Measurements from ENCODE around the gene DEPDC5.
A peak's percentile ranks its signal among the peaks of the same experiment; 100 is the strongest.
"Not testable (repeated sequence)": the region's sequence is repeated elsewhere in the genome, so short reads cannot be mapped to it uniquely, and the experiment has no call there.

Gene DEPDC5

DNA sequence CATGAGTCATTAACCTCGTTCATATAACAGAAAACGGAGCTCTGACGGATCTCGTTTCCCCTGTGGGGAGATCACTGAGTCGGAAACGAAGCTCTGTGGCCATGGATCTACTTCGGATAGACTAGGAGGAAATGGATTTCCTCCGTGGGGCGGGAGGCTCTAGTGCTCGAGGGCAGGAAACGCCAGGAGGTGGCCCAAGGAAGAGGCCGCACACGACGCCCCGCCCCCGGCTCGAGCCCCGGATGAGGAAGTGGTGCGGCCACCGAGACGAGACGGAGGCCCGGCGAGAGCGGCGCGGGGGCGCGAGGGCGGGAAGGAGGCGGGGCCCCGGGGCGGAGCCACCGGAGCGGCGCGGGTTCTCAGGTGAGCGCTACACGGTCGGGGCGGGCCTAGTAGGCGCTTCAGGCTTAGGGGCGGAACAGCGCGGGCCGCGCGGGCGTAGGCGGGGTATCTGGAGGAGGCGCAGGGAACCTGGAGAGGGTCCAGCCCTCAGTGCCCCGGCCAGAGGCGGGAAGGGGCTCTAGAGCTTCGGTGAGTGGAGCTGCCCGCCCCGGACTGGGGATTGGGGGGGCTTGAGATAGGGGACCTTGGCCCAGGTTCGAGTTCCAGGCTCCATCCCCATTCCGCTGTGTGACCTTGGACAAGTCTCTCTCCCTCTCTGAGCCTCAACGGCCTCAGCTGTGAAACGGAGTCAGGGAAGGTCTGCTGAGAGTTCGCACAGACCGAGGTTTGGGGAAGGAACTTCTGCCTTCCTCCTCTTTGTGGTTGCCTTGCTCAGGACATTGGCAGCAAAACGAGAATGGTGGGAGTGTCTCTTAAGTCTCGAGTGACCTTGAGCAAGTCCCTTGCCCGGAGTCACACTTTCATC, at the start of gene DEPDC5:
TSS of gene DEPDC5 (plus strand) at position 386 of the 868 bp plus-strand sequence. CDS start 903 bp downstream, outside the sequence.
- peak; percentile 96 for DNase-seq

DNA sequence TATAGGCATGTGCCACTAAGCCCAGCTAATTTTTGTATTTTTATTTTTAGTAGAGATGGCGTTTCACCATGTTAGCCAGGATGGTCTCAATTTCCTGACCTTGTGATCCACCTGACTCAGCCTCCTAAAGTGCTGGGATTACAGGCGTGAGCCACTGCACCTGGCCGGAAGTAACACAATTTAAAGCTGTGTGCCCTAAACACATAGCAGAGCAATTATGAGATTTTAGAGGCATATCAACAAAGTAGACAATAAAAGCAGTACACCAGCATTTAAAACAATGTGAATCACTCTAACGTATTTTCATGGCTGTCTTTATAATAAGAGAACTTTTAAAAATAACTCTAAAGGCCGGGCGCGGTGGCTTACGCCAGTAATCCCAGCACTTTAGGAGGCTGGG, 46.3 kb upstream of the DEPDC5 start:
- DNase-seq, result no peak

DNA sequence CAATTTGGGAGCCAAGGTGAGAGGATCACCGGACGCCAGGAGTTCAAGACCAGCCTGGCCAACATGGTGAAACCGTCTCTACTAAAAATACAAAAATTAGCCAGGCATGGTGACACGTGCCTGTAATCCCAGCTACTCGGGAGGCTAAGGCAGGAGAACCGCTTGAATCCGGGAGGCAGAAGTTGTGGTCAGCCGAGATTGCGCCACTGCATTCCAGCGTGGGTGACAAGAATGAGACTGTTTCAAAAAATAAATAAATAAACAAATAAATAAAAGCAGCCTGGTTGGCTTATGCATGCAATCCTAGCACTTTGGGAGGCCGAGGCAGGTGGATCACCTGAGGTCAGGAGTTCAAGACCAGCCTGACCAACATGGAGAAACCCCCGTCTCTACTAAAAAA, 42.6 kb upstream of the DEPDC5 start:
- peak; percentile 12 for DNase-seq

DNA sequence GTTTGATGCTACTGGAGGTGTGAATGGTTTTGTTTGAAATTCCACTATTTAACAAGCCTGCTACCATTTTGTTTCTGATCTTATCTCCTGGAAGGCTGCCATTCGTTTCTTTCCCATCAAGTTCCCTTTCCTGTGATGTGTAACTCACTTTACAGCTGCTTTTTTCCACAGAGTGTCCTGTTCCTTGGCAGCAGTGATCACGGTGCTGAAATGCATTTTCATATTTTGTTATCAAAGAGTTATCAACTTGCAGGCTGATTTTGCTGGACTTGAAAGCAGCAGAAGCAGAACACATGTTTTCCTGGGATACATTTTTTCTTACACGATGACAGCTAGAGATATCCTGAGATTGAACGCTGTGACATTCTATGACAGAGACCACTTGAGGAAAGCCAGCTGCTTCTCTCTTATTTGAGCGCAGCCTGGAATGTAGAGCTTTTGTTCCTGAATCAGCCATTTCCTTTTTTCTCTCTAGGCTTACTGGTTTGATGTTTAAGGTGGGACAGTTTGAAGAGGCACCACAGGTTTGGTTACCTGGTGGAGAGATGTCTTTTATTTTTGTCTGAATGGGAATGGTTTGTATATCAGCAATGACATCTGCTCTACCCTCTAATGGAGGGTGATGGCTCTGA, 38.6 kb upstream of the DEPDC5 start:
- no peak for DNase-seq

DNA sequence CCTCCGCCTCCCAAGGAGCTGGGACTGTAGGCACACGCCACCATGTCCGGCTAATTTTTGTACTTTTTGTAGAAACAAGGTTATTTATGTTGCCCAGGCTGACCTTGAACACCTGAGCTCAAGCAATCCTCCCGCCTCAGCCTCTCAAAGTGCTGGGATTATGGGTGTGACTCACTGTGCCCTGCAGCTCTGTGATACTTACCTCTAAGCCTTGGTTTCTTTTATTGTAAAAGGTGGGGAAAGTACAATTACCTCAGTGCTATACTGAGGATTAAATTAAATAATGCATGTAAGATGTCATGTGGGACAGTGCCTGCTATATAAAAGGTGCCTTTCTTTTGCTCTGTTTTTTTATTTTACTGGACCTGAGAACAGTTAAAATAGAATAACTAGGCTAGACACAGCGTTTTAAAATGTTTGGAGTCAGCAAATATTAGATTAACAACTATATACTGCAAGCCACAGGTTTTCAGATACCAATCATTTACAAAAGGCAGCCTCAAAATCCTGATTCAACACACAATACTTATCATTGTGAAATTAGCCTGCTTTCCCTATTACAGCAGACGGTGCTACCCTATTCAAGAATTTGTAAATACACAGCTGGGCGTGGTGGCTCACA, 33.9 kb upstream of the DEPDC5 start:
- no peak for DNase-seq

DNA sequence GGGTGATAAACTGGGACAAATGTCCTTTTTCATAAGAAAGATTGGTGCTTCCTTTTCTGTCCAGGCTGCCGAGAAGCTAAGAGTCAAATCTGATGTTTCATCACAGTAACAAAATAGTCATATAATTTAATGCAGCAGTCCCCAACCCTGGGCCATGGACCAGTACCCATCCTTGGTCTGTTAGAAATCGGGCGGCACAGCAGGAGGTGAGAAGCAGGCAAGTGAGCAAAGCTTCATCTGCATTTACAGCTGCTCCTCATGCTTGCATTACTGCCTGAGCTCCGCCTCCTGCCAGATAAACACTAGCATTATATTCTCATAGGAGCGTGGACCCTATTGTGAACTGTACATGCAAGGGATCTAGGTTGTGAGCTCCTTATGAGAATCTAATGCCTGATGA, 30.1 kb upstream of the DEPDC5 start:
- DNase-seq, result no peak

DNA sequence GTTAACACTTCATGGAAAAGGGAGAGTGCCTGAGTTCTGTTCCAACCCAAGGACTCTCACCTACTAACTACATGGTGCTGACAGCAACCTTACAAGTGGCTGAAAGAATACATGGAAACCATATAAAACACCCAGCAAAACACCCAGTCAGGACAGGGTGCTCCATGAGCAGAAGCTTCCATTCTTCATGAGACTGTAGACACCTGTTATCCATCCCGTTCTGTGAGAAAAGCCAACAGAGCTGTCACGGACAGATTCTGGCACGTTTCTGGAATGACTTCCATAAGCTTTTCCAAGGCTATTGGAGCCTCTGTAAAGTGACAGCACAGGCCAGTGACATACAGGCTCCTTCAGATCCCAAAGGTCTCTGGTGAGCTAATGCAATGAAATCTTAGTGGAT, 27.1 kb upstream of the DEPDC5 start:
- DNase-seq, result no peak

DNA sequence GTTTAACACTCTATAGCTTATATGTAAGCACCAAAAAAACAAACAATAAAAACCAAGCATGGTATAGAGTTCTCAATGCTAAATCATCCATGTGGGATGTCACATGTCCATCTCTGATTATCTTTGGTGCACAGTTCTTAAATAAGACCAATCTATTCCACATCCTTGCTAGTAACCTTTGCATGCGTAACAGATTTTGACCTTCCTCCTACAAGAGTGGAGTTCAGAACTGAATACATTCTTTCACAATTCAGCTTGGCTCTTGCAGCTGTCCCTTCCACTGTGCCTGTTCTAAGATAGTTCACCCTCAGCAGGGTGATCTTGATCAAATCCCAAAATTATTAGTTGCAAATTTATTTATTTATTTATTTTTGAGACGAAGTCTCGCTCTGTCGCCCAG, 25.0 kb upstream of the DEPDC5 start:
- DNase-seq, result no peak

DNA sequence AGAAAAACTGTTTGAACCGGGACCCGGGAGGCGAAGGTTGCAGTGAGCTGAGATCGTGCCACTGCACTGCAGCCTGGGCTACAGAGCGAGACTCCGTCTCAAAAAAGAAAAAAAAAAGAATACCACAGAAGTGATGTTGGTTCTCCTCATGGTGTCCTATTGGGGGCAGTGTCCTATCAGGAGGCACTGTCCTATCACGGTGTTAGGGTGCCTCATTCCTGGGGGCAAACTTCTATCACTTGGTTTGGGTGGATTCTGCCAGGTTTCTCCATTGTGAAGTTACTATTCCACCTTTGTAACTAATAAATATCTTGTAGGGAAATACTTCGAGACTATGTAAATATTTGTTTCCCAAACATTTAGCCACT, 23.5 kb upstream of the DEPDC5 start:
- DNase-seq, result no peak

DNA sequence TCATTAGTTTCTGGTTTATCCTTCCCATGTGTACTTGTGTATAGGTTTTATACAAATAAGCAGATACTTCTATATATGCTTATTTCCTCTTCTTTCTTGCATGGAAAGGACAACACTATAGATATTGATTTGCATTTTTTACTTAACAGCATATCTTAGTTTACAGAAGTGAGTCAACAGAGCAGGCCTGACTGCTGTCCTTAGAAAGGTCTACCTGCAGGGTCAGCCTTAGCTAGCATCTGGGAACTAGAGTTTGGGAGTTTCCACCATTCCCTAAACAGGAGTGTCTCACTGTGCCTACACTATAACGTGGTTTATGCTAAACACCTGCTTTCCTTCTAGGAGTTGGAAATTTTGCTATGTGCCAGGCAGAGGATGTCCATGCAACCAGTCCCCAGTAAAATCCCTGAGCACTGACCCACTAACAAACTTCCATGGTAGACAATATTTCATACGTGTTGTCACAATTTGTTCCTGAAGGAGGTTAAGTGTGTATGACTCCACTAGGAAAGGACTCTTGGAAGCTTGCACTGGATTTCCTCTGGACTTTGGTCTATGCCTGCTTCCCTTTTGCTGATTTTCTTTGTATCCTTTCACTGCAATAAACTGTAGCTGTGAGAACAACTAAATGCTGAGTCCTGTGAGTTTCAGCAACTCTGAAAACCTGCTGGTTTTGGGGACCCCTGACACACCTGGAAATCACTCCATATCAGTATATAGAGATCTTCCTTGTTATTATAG, 21.6 kb upstream of the DEPDC5 start:
- no peak for DNase-seq

DNA sequence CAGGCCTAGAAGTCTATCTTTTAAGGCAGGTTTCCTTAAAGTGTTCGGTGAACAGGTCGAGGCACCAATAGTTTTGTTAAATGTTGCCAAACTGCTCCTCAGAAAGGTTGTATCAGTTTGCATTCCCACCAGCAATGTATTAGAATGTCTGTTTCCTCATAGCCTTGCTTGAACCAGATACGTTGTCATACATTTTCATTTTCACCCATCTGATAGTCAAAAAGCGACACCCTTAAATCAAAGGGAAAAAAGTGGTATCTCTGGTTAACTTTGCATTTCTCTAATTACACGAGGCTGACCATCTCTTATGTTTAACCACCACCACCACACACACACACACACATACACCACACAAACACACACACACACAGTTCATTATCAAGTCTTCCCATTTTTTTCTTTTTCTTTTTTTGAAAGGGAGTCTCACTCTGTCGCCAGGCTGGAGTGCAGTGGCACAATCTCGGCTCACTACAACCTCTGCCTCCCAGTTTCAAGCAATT, 20.2 kb upstream of the DEPDC5 start:
- DNase-seq, result no peak

DNA sequence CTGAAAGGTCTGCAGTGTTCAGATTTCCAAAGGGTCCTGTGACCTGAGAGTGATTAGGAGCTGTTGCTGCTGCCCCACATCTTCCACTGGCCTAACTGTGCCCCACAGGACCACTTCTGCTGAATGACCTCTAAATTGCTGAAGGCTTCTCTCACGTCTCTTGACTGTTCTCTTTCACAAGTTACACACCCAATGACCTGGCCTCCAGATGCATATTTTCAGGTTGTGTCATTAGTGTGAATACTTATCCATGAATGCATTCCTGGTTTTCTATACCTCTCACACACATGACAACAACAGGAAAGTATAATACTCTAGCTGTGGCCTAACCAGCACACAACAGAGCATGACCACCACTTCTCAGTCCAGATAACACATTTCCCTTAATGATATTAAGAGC, 19.3 kb upstream of the DEPDC5 start:
- peak; percentile 88 for DNase-seq

DNA sequence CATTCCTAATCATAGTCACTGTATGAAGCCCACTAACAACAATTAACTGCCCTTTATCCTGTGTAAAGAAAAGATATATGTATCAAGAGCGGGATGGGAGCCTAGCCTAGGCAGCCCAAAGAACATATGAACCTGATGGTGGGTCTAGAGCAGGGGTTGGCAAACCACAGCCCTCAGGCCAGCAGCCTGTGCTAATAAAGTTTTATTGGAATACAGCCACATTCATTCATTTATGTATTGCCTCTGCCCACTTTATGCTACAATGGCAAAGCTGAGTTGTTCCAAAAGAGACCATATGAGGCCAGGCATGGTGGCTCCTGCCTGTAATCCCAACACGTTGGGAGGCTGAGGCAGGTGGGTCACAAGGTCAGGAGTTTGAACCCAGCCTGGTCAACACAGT, 17.4 kb upstream of the DEPDC5 start:
- no peak for DNase-seq

DNA sequence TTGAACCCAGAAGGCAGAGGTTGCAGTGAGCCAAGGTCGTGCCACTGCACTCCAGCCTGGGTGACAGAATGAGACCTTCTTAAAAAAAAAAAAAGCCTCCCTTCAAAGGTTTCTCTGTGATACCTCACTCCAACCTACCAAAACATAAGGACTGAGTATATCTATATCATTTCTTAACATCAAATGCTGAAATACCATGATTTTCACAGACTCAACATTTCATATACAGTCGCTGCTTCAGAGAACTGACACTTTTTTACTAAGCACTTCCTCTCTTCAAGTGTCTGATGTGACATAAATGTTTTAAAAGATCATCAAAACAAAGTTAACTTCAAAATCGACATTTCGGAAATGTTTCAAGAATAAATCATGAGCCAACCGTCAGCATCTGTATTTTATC, 15.9 kb upstream of the DEPDC5 start:
- no peak for DNase-seq

DNA sequence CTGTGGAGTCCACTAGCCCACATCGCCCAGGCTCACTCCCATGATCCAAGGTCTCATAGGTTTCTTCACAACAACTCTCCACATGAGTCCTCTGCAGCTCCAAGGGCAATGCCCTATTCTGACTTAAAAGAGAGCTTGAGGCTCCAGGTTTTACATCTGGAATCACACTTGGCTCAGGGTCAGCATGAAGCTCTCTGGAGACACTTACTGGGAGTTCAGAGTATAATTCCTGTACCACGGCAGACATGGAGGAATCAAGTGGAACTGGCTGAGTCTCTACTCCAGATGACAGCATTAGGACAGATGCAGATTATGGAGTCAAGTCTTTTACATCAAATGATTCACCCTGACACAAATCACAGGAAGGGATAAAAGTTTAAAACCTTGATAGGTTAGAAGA, 15.3 kb upstream of the DEPDC5 start:
- DNase-seq, result peak; percentile 6

DNA sequence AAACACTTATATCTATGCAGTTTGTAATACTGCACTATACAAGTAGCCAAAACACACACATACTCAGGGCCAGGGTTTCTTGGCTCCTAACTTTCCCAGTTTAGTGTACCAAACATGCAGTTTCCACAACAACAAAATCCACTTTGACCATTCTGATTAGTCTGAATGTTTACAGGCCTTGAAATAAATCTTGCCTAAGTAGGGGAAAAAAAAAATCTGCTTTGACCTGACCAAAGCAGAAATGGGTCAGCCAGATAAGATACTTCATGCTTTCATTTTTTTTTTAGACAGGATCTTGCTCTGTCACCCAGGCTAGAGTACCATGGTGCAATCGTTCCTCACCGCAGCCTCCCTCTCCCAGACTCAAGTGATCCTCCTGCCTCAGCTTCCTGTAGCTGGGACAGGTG, 14.0 kb upstream of the DEPDC5 start:
- no peak for DNase-seq

DNA sequence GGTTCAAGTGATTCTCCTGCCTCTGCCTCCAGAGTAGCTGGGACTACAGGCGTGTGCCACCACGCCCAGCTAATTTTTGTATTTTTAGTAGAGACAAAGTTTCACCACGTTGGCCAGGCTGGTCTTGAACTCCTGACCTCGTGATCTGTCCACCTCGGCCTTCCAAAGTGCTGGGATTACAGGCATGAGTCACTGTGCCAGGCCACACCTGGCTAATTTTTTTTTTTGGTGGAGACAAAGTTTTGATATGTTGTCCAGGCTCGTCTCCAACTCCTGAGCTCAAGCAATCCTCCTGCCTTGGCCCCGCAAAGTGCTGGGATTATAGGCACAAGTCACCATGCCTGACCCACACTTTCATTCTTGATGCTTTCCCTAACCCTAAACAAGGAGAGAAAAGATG, 13.5 kb upstream of the DEPDC5 start:
- not testable (repeated sequence) for DNase-seq

DNA sequence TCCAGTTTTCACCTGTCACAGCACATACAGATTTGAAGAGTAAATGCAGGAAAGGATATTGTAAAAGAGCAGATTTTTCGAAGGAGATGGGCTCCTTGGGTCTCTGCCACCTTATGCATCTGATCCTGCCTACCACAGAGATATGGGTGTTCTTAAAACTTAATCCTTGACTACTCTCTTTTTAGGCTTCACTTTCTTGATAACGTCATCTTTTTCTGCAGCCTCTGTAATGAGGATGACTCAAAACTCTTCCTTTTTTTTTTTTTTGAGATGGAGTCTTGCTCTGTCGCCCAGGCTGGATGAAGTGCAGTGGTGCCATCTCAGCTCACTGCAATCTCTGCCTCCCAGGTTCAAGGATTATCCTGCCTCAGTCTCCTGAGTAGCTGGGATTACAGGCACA, 11.7 kb upstream of the DEPDC5 start:
- peak; percentile 8 for DNase-seq

DNA sequence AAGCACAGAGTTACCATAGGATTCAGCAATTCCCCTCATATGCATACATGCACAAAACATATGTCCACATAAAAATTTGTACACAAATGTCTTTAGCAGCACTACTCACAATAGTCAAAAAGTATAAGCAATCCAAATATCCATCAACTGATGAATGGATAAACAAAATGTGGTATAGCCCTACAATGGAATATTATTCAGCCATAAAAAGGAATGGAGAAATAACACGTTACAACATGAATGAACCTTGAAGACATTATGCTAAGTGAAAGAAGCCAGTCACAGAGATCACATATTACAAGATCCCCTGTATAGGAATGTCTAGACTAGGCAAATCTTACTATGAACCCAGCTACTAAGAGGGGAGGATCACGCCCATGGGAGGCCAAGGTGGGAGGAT, 11.1 kb upstream of the DEPDC5 start:
- DNase-seq, result no peak

DNA sequence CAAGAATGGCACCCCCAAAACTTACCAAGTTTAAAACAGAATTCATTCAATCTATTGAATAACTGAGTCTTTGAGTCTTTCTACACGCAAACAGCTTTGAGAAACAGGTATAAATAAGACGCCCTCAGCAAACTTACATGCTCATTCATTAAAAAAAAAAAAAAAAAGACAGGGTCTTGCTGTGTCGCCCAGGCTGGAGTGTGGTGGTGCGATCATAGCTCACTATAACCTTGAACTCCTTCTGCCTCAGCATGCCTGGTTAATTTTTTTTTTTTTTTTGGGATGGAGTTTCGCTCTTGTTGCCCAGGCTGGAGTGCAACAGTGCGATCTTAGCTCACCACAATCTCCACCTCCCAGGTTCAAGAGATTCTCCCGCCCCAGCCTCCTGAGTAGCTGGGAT, 9.9 kb upstream of the DEPDC5 start:
- no peak for DNase-seq

DNA sequence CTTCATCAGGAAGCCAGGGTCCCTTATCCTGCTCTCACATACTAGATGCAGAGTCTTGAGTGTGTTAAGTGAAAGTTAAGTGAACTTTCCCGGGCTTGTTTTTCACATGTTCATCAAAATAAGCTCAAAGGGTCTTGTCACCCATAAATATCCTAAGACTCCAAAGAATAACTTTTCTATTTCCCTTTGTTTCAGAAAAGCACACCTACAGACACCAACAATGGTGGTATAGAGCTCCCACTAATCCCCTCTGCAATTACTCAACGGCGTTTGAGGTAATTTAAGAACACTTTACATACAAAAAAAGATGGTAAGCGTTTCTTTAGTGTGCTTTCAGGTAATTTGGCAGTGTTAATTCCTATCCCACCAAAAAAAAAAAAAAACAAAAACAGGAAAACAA, 6.4 kb upstream of the DEPDC5 start:
- no peak for DNase-seq

DNA sequence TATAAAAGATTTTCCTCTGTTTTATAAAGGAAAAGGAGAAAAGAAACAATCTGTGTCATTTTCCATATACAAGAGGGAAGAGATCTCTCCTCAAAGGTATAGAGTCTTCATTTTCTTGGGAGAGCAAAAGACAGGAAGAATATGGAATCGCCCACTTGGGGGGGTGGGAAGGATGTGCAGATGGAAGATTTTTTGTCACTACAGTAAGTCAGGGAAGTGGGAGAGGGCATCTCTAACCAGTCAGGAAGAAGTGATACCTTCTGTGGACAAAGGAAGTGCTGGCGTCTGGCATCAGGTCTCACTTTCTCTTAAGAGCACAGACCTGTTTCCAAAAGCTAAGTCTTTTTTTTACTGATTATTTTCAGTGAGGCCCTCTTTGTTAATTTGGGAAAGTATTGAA, 5.3 kb upstream of the DEPDC5 start:
- peak; percentile 25 for DNase-seq

DNA sequence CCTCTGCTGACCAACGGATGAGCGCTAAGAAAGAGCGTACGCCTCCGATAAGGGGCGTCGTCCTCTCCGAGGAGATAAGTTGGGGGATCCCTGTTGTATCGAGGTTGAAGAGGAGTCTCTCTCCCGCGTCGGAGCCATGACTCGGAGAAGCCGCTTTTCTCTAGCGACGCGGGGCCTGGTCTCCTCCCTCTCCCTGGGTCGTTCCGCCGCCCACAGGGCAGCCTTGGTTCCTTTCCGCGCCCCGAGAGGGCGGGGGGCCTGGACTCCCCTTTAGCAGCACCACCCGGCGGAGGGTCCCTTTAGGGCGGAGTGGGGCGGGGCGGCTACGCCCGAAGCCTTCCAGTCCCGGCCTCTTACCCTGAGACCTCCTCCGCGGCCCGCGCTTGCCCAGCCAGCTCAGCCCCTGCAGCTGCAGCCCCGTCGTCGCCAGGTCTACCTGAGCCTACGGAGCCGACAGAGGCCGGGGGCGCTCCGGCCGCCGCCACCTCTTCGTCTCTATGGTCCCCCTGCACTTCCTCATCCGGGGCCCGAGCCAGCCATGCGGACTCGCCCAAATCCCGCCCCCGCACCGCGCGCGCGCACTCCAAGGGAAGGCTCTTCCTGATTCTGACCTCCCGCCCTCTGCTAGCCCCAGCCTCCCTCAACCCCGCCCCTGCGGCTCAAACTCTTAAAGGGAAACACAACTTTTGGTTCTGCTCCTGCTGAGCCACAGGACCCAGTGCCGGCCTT, 4.0 kb upstream of the DEPDC5 start, which contains the start of gene PRR14L:
TSS of gene PRR14L (minus strand) at position 497 of the 729 bp plus-strand sequence. CDS start 11,272 bp downstream, outside the sequence.
- peak; percentile 95 for DNase-seq
